ENCODE measurements around the gene ARF1. TPM values are rescaled to one million over a fixed set of nuclear protein-coding genes. Genes with fewer than 3 reads are reported as not detected.

ARF1 gene
- polyA plus RNA-seq, 1 experiment = 933 TPM

DNA sequence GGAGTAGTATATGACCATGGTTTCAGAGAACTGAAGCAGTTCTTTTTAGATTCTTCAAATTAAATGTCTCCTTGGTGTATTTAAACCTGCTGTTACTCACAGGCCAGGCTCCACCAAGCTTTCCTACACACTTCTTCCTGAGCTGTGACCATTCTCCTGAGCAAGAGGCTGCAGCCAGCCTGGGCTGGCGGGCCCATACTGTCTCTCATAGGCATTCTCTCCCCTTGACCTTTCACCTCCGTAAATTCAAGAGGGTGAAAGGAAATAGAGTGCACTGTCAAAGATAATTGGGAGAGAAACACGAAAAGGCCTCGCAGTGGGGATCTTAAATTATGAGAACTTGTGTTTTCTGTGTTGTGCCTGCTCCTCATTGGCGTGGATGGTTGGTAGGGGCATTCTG lies 2.3 kb downstream of the ARF1 start:
- Histone ChIP-seq H3K4me3 (ENCODE audit: low read depth, low read length) (peak overlapping the region; percentile 97), H3K36me3 (ENCODE audit: control insufficient read depth, insufficient read depth, low read length) (peaks cover 13% of the 10 kb centered on the region), H3K27me3 (ENCODE audit: control insufficient read depth, insufficient read depth, low read length) (no peaks in the 10 kb centered on the region)
- CTCF ChIA-PET = interaction anchor here (1.0 kb wide), 1 partner anchor 321 kb away, joined by 5 read pairs; no protein-coding TSS in a partner anchor
- no peak for DNase-seq (ENCODE audit: low read depth)
- no peak for TF ChIP-seq CTCF (IDR thresholded peaks at IDR 0.05; ENCODE audit: insufficient read depth, low read depth, low read length)
- POLR2A ChIA-PET = interaction anchor here (1.0 kb wide), 1 partner anchor 25 kb away, joined by 3 read pairs; no protein-coding TSS in a partner anchor

DNA sequence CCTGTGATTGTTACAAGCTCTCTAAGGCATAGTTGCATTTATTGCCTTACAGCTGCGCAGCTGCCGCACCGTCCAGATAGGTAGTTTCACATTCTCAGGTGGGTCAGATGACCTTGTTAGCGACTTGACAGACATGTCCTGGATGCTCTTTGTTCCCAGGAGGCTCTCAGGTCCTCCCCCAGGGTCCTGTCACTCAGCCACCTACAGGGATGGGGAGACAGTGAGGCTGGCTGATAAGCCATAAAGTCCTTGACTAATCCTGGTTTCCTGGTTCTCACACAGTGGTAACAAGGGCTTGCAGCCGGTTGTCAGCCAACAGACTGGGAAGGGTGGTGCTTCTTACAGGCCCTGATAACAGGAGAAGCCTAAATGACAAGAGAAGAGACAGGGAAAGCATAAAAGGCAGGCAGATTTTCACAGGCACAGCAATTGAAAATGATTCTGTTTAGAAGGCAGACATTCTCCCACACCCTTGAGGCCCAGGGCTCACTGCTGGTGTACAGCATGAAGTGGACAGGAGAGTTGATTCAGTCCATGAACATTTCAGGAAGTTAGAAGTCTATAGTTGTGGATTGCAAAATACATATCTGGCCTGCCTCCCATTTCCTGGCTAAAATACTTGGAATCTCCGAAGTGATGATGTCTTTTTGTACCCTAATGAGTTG lies 2.9 kb downstream of the ARF1 start:
- peak overlapping the region; percentile 97 for H3K4me3 ChIP-seq (ENCODE audit: low read depth, low read length)
- DNase-seq (ENCODE audit: low read depth) = peak; percentile 40
- peaks cover 17% of the 10 kb centered on the region for H3K36me3 ChIP-seq (ENCODE audit: control insufficient read depth, insufficient read depth, low read length)
- ChIA-PET POLR2A (no interaction called here), CTCF (no interaction called here)
- TF ChIP-seq CTCF (IDR thresholded peaks at IDR 0.05; ENCODE audit: insufficient read depth, low read depth, low read length) = no peak
- no peaks in the 10 kb centered on the region for H3K27me3 ChIP-seq (ENCODE audit: control insufficient read depth, insufficient read depth, low read length)

- no peak overlapping the region for H3K4me3 ChIP-seq (ENCODE audit: low read depth, low read length)
- CTCF ChIA-PET = interaction anchor here (0.7 to 1.6 kb wide), 4 partner anchors 19 to 414 kb away, joined by 3 to 4 read pairs (median 3); no protein-coding TSS in a partner anchor
- peaks cover 22% of the 10 kb centered on the region for H3K36me3 ChIP-seq (ENCODE audit: control insufficient read depth, insufficient read depth, low read length)
- 0 out of 2 replicates have a peak, but pooled peaks have one; percentile 15 for TF ChIP-seq CTCF (IDR thresholded peaks at IDR 0.05; ENCODE audit: insufficient read depth, low read depth, low read length)
- no peaks in the 10 kb centered on the region for H3K27me3 ChIP-seq (ENCODE audit: control insufficient read depth, insufficient read depth, low read length)
- peak; percentile 68 for DNase-seq (ENCODE audit: low read depth)
- POLR2A ChIA-PET = no interaction called here
Observed at GRCh38 chr1:228087771-228088251, 5.3 kb downstream of the ARF1 start.

GRCh38 chr1:228088586-228089498 lies 6.3 kb downstream of the ARF1 start:
- DNase-seq (ENCODE audit: low read depth) = no peak
- no peak for TF ChIP-seq CTCF (IDR thresholded peaks at IDR 0.05; ENCODE audit: insufficient read depth, low read depth, low read length)
- peaks cover 22% of the 10 kb centered on the region for H3K36me3 ChIP-seq (ENCODE audit: control insufficient read depth, insufficient read depth, low read length)
- H3K27me3 ChIP-seq (ENCODE audit: control insufficient read depth, insufficient read depth, low read length) = no peaks in the 10 kb centered on the region
- H3K4me3 ChIP-seq (ENCODE audit: low read depth, low read length) = no peak overlapping the region
- CTCF ChIA-PET = no interaction called here
- POLR2A ChIA-PET = no interaction called here
